GM12878 (cell line): ENCODE measurements around the gene SELENOH. TPM values are rescaled to one million over a fixed set of nuclear protein-coding genes. Genes with fewer than 3 reads are reported as not detected.
A peak's percentile ranks its signal among the peaks of the same experiment; 100 is the strongest.

Experiments used
- ATAC-seq: fragments of 200-7000 bp; cut with Tn5 transposase; 3 replicates; pipeline ENCODE4 v1.9.1; 2020; ENCODE audit warnings: mild to moderate bottlenecking, moderate library complexity
- BruUV-seq: library from RNA; stranded (reverse); fragments of 400-500 nt; replicated peaks from 2 replicates; lab custom pipeline; 2021; lab: Mats Ljungman, UMichigan
- CTCF ChIA-PET: fragments of 300-600 bp; sonication (Branson Sonifier 250); formaldehyde crosslinking; extraction: SDS; loops from one replicate; lab custom pipeline; 2021; ENCODE audit warnings: inconsistent platforms; lab: Yijun Ruan, JAX
- POLR2A ChIA-PET: fragments of 350-600 bp; formaldehyde crosslinking; extraction: SDS; loops from one replicate; lab custom pipeline; 2021; ENCODE audit warnings: inconsistent platforms; lab: Charles Lee
- RAD21 ChIA-PET: fragments of 300-600 bp; sonication (Branson Sonifier 250); formaldehyde crosslinking; loops from one replicate; lab custom pipeline; 2023; ENCODE audit warnings: antibody characterized with exemption; ENCODE audit not compliant: unreplicated experiment; lab: Charles Lee
- SMC1A ChIA-PET: fragments of 300-600 bp; sonication (Branson Sonifier 250); formaldehyde crosslinking; loops from one replicate; lab custom pipeline; 2023; ENCODE audit not compliant: unreplicated experiment, uncharacterized antibody; lab: Charles Lee
- DNase-seq: peaks from one replicate; pipeline ENCODE4 v3.0.0-alpha.2; 2011; ENCODE audit warnings: low read depth, low spot score
- FAIRE-seq: peaks from 3 replicates; lab custom pipeline; 2011; peaks lifted over from hg19 to GRCh38; lab: Jason Lieb, UNC
- H2AFZ ChIP-seq: 2 replicates; pipeline ENCODE4 v1.6.0; 2011; ENCODE audit warnings: low read depth, low read length, control low read depth; ENCODE audit not compliant: control insufficient read depth
- H3K27ac ChIP-seq: 2 replicates; pipeline ENCODE4 v1.5.1; 2011; ENCODE audit warnings: control low read depth; ENCODE audit not compliant: control insufficient read depth, insufficient read depth
- H3K27me3 ChIP-seq, 2 experiments: replicated peaks in 1 of 2; 2 replicates each; pipeline versions ENCODE4 v1.6.0 to v1.6.1; 2011; ENCODE audit warnings: low read length in 1 of 2; ENCODE audit not compliant: control insufficient read depth in 2 of 2, insufficient read depth in 2 of 2
- H3K36me3 ChIP-seq, 2 experiments: 2 replicates each; pipeline ENCODE4 v1.5.1; 2011; ENCODE audit warnings: low read length in 1 of 2; ENCODE audit not compliant: control insufficient read depth in 2 of 2, insufficient read depth in 2 of 2
- H3K4me1 ChIP-seq: 2 replicates; pipeline ENCODE4 v1.6.1; 2011; ENCODE audit warnings: mild to moderate bottlenecking, low read length, moderate library complexity, mixed read lengths; ENCODE audit not compliant: control insufficient read depth, insufficient read depth
- H3K4me2 ChIP-seq: 2 replicates; pipeline ENCODE4 v1.6.0; 2011; ENCODE audit warnings: control low read depth; ENCODE audit not compliant: control insufficient read depth, insufficient read depth
- H3K4me3 ChIP-seq: fragments of 200-600 bp; sonication (generic); 2 replicates; pipeline ENCODE4 v1.5.1; 2016
- H3K79me2 ChIP-seq: 2 replicates; pipeline ENCODE4 v1.6.0; 2011; ENCODE audit warnings: low read length; ENCODE audit not compliant: control insufficient read depth, insufficient read depth
- H3K9ac ChIP-seq: 2 replicates; pipeline ENCODE4 v1.8.0; 2011; ENCODE audit warnings: low read length, control low read depth, mixed read lengths; ENCODE audit not compliant: control insufficient read depth, insufficient read depth
- H3K9me3 ChIP-seq: replicated peaks from 3 replicates; pipeline ENCODE4 v1.5.1; 2011; ENCODE audit warnings: mild to moderate bottlenecking, low read length; ENCODE audit not compliant: control insufficient read depth, insufficient read depth
- H4K20me1 ChIP-seq: 2 replicates; pipeline ENCODE4 v1.6.0; 2011; ENCODE audit not compliant: control insufficient read depth, insufficient read depth
- FOXM1 ChIP-seq: IDR thresholded peaks from 2 replicates; pipeline ENCODE4 v1.6.1; 2012; ENCODE audit warnings: low read depth, mild to moderate bottlenecking, inconsistent platforms, low read length, moderate library complexity
- HDAC6 ChIP-seq: fragments of 200-600 bp; sonication (generic); IDR thresholded peaks from one replicate; pipeline ENCODE4 v1.8.0; 2017; ENCODE audit warnings: antibody characterized with exemption; ENCODE audit not compliant: unreplicated experiment
- NFIC ChIP-seq: IDR thresholded peaks from 2 replicates; pipeline ENCODE4 v1.6.1; 2012; ENCODE audit warnings: low read depth, mild to moderate bottlenecking, inconsistent platforms, low read length, moderate library complexity
- POLR2A ChIP-seq: IDR thresholded peaks from 2 replicates; pipeline ENCODE4 v1.6.1; 2011; ENCODE audit warnings: low read depth, mild to moderate bottlenecking, low read length
- RAD51 ChIP-seq: fragments of 450-650 bp; IDR thresholded peaks from 2 replicates; pipeline ENCODE4 v1.6.1; 2016; ENCODE audit warnings: moderate library complexity, mild to moderate bottlenecking, inconsistent platforms
- SIN3A ChIP-seq: IDR thresholded peaks from 2 replicates; pipeline ENCODE4 v1.6.1; 2012; ENCODE audit warnings: low read depth, low read length, improper control_type of control experiment
- TCF7 ChIP-seq: IDR thresholded peaks from 2 replicates; pipeline ENCODE4 v1.6.1; 2014; ENCODE audit warnings: antibody characterized with exemption, borderline replicate concordance
- USF2 ChIP-seq: IDR thresholded peaks from 2 replicates; pipeline ENCODE4 v1.6.1; 2011; ENCODE audit warnings: low read depth, low read length, improper control_type of control experiment, borderline replicate concordance
- ZBTB4 ChIP-seq: fragments of 450-650 bp; formaldehyde crosslinking; IDR thresholded peaks from 2 replicates; pipeline ENCODE4 v1.4.0; 2022; ENCODE audit warnings: mild to moderate bottlenecking, moderate library complexity
- ZNF687 ChIP-seq: fragments of 450-650 bp; IDR thresholded peaks from 2 replicates; pipeline ENCODE4 v1.6.1; 2017; ENCODE audit warnings: mild to moderate bottlenecking, moderate library complexity
- WGBS: methylation state at CpG from one replicate; pipeline ENCODE4 v1.1.6; 2016; ENCODE audit warnings: low lambda C conversion rate; ENCODE audit not compliant: insufficient replicate concordance, insufficient coverage; ENCODE audit errors: missing lambda C conversion rate; 5-methylcytosine and 5-hydroxymethylcytosine counted together
- in situ Hi-C: fragments of 300-500 bp; cut with MboI; formaldehyde crosslinking; loops from 9 replicates; pipeline ENCODE4 v1.14.3; 2018; ENCODE audit warnings: mixed read lengths
- intact Hi-C: fragments of 100-400 bp; cut with micrococcal nuclease; formaldehyde crosslinking; loops from one replicate; pipeline ENCODE4 v1.14.2; 2022; ENCODE audit not compliant: unreplicated experiment
- polyA plus RNA-seq, 11 experiments: library from polyadenylated mRNA; depleted of rRNA in 4 of 11; unstranded in 6 of 11; stranded (reverse) in 5 of 11; fragments of >200 nt; fragmentation: Nextera tagmentation in 4 of 11; fragmentation: Illumina TruSeq in 1 of 11; extraction: Ambion mirVana in 4 of 11; extraction: Trizol in 1 of 11; gene quantifications; 1 replicate in 1 of 11; 2 replicates in 10 of 11; pipeline versions ENCODE4 v1.2.1 to v1.2.3, GENCODE V29; 2011 to 2016; ENCODE audit warnings: inconsistent platforms in 2 of 11, missing spikeins in 2 of 11, low read depth in 1 of 11
- total RNA-seq, 4 experiments: library from RNA; depleted of rRNA in 3 of 4; stranded (reverse); fragments of >200 nt in 3 of 4; fragmentation: Illumina TruSeq in 1 of 4; extraction: Trizol in 1 of 4; gene quantifications; 2 replicates each; pipeline versions ENCODE4 v1.2.1 to v1.2.3, GENCODE V29; 2013 to 2021
- TF ChIP-seq, protein P1 (sequence below): fragments of 450-650 bp; IDR thresholded peaks from 2 replicates; pipeline ENCODE4 v1.6.1; 2017; ENCODE audit warnings: low read depth, mild to moderate bottlenecking, moderate library complexity

Gene SELENOH
- total and polyA plus RNA-seq, 10 of the 15 experiments (the other 5 are each of a cell fraction or from before 2014, with no cell fraction given) = 20.3 to 458 (median 200) TPM

GRCh38 chr11:57727185-57727584, 14.1 kb upstream of the SELENOH start (continued):
- no peak for TF ChIP-seq HDAC6
- TF ChIP-seq TCF7 = no peak
- TF ChIP-seq USF2 = no peak
- TF ChIP-seq ZNF687 = no peak
- TF ChIP-seq, all 136 proteins: peak for 0

- SMC1A ChIA-PET = interaction anchor here (0.9 to 3.7 kb wide), 5 partner anchors 14 to 72 kb away, joined by 3 to 19 read pairs (median 4); no protein-coding TSS in a partner anchor
- POLR2A ChIA-PET = interaction anchor here (0.5 to 1.1 kb wide), 4 partner anchors 12 to 847 kb away, joined by 3 read pairs; partner anchors contain the start of genes LPXN and SELENOH
- Histone ChIP-seq H3K27ac (peak overlapping the region; percentile 6), H3K9ac (no peak overlapping the region), H3K4me1 (0 out of 2 replicates have a peak, but pooled peaks cover 6% of the 10 kb centered on the region), H3K27me3 (no peaks in the 10 kb centered on the region), H3K79me2 (peaks cover 46% of the 10 kb centered on the region), H3K4me3 (no peak overlapping the region), H3K9me3 (no peaks in the 10 kb centered on the region), H3K4me2 (0 out of 2 replicates have a peak overlapping the region, but pooled peaks have one; percentile 35), H2AFZ (no peak overlapping the region), H4K20me1 (no peaks in the 10 kb centered on the region), H3K36me3 (peaks cover 0 to 1% of the 10 kb centered on the region in 2 experiments; a peak in 1 of 4 replicates)
- RAD21 ChIA-PET = interaction anchor here (0.6 to 1.4 kb wide), 4 partner anchors 22 to 375 kb away, joined by 3 to 7 read pairs (median 4); partner anchors contain the start of gene BTBD18
- ATAC-seq = peak; percentile 72
- in situ Hi-C loops = no loop called here
- BruUV-seq = no TSS peak
- WGBS = 25% methylated on average over 7 of the region's 7 CpGs
- intact Hi-C loops = no loop called here
- CTCF ChIA-PET = interaction anchor here (1.3 to 2.5 kb wide), 4 partner anchors 15 to 72 kb away, joined by 4 to 11 read pairs (median 4); partner anchors contain the start of gene CTNND1
- FAIRE-seq = no peak
- no peak for DNase-seq
- TF ChIP-seq POLR2A = no peak
- no peak for TF ChIP-seq SIN3A
- TF ChIP-seq ZBTB4 (CRISPR knock-in tag) = no peak
- TF ChIP-seq, protein P1, sequence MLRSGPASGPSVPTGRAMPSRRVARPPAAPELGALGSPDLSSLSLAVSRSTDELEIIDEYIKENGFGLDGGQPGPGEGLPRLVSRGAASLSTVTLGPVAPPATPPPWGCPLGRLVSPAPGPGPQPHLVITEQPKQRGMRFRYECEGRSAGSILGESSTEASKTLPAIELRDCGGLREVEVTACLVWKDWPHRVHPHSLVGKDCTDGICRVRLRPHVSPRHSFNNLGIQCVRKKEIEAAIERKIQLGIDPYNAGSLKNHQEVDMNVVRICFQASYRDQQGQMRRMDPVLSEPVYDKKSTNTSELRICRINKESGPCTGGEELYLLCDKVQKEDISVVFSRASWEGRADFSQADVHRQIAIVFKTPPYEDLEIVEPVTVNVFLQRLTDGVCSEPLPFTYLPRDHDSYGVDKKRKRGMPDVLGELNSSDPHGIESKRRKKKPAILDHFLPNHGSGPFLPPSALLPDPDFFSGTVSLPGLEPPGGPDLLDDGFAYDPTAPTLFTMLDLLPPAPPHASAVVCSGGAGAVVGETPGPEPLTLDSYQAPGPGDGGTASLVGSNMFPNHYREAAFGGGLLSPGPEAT = no peak
- no peak for TF ChIP-seq USF2
- TF ChIP-seq RAD51 = no peak
- no peak for TF ChIP-seq NFIC
- no peak for TF ChIP-seq FOXM1
Measured at GRCh38 chr11:57728829-57729228, 12.5 kb upstream of the SELENOH start.
